ENCODE measurements around the gene AHSG. TPM values are rescaled to one million over a fixed set of nuclear protein-coding genes. Genes with fewer than 3 reads are reported as not detected.
"Not testable (repeated sequence)": the region's sequence is repeated elsewhere in the genome, so short reads cannot be mapped to it uniquely, and the experiment has no call there.

AHSG gene
- total RNA-seq: not detected

GRCh38 chr3:186612721-186613636 is at the start of gene AHSG:
TSS of gene AHSG (plus strand) at chr3:186613060. CDS start at chr3:186613142, 82 bp downstream.
- H3K4me3 ChIP-seq: no peak within 1 kb of the TSS
- no peaks in the 10 kb centered on the region for H3K4me1 ChIP-seq (replicated peaks)
- no peak within 1 kb of the TSS for H3K27ac ChIP-seq
- 80% methylated on average over 7 of the region's 7 CpGs for WGBS
- H3K27me3 ChIP-seq (replicated peaks; ENCODE audit: insufficient read depth): no peaks in the 10 kb centered on the region
- H3K36me3 ChIP-seq: no peaks in the 10 kb centered on the region
- no peaks in the 10 kb centered on the region for H3K9me3 ChIP-seq
- DNase-seq (ENCODE audit: low spot score): no peak
- intact Hi-C loops (cut with DNase I): loop anchor here (10.0 kb wide), 1 partner anchor 552 kb away; no protein-coding TSS in a partner anchor
- TF ChIP-seq CTCF (IDR thresholded peaks at IDR 0.05): no peak
- no peak for TF ChIP-seq POLR2A (IDR thresholded peaks at IDR 0.05)
- TF ChIP-seq POLR2AphosphoS5 (IDR thresholded peaks at IDR 0.05): no peak

- H3K4me1 ChIP-seq (replicated peaks): no peaks in the 10 kb centered on the region
- no peaks in the 10 kb centered on the region for H3K9me3 ChIP-seq
- no peaks in the 10 kb centered on the region for H3K27me3 ChIP-seq (replicated peaks; ENCODE audit: insufficient read depth)
- H3K27ac ChIP-seq: no peak overlapping the region
- no peak overlapping the region for H3K4me3 ChIP-seq
- no peak for DNase-seq (ENCODE audit: low spot score)
- TF ChIP-seq POLR2A (IDR thresholded peaks at IDR 0.05): no peak
- TF ChIP-seq POLR2AphosphoS5 (IDR thresholded peaks at IDR 0.05): no peak
- TF ChIP-seq CTCF (IDR thresholded peaks at IDR 0.05): no peak
- intact Hi-C loops (cut with DNase I): no loop called here
- no peaks in the 10 kb centered on the region for H3K36me3 ChIP-seq
These were observed 48.3 kb upstream of the AHSG start for GRCh38 chr3:186564586-186564985.

GRCh38 chr3:186566772-186567071 is 46.1 kb upstream of the AHSG start:
- Histone ChIP-seq H3K27me3 (replicated peaks; ENCODE audit: insufficient read depth) (no peaks in the 10 kb centered on the region), H3K4me1 (replicated peaks) (peaks cover 3% of the 10 kb centered on the region), H3K27ac (peak overlapping the region; percentile 79 to 90), H3K4me3 (peak overlapping the region; percentile 79 to 88), H3K36me3 (no peaks in the 10 kb centered on the region), H3K9me3 (no peaks in the 10 kb centered on the region)
- WGBS: under 1% methylated on average over 14 of the region's 14 CpGs
- TF ChIP-seq CTCF (IDR thresholded peaks at IDR 0.05) (no peak), POLR2A (IDR thresholded peaks at IDR 0.05) (no peak), POLR2AphosphoS5 (IDR thresholded peaks at IDR 0.05) (no peak)
- intact Hi-C loops (cut with DNase I): no loop called here
- no peak for DNase-seq (ENCODE audit: low spot score)

- Histone ChIP-seq H3K4me3 (peak within 1 kb of the TSS; percentile 79 to 88), H3K9me3 (no peaks in the 10 kb centered on the region), H3K4me1 (replicated peaks) (peaks cover 3% of the 10 kb centered on the region), H3K36me3 (no peaks in the 10 kb centered on the region), H3K27ac (peak within 1 kb of the TSS; percentile 79 to 90), H3K27me3 (replicated peaks; ENCODE audit: insufficient read depth) (no peaks in the 10 kb centered on the region)
- TF ChIP-seq POLR2AphosphoS5 (IDR thresholded peaks at IDR 0.05) (peak; percentile 79), CTCF (IDR thresholded peaks at IDR 0.05) (no peak), POLR2A (IDR thresholded peaks at IDR 0.05) (peak; percentile 92)
- peak; percentile 83 for DNase-seq (ENCODE audit: low spot score)
- WGBS: under 1% methylated on average over 42 of the region's 66 CpGs
- intact Hi-C loops (cut with DNase I): no loop called here
These were observed 45.6 kb upstream of the AHSG start, which contains the start of gene TBCCD1 for GRCh38 chr3:186567072-186567921. TSS of gene TBCCD1 (minus strand) at chr3:186567339. CDS start at chr3:186564329, 3,010 bp downstream.

- H3K9me3 ChIP-seq; intact Hi-C loops (cut with DNase I); H3K27ac ChIP-seq; H3K27me3 ChIP-seq (replicated peaks; ENCODE audit: insufficient read depth); DNase-seq (ENCODE audit: low spot score); H3K36me3 ChIP-seq; H3K4me1 ChIP-seq (replicated peaks); H3K4me3 ChIP-seq: not testable (repeated sequence)
- WGBS: 73% methylated on average over 11 of the region's 11 CpGs
These were observed 43.5 kb upstream of the AHSG start for GRCh38 chr3:186569361-186569760.

Measured in prostate gland (tissue), 2 donors.